SK-N-SH (cell line): ENCODE data around the gene C10orf90. TPM values are rescaled to one million over a fixed set of nuclear protein-coding genes. Genes with fewer than 3 reads are reported as not detected.

ENCODE experiments used
- CTCF ChIA-PET: fragments of 300-600, 350-600 bp; formaldehyde crosslinking; extraction: SDS; loops from one replicate; lab custom pipeline; 2021; lab: Yijun Ruan, JAX
- POLR2A ChIA-PET: fragments of 350-600 bp; sonication (Branson Sonifier 250); formaldehyde crosslinking; extraction: SDS; loops from one replicate; lab custom pipeline; 2020; ENCODE audit warnings: antibody characterized with exemption, inconsistent platforms; lab: Yijun Ruan, JAX
- DNase-seq: peaks from one replicate; pipeline ENCODE4 v3.0.0; 2012
- H2AFZ ChIP-seq: fragments of 200-600 bp; sonication (generic); 2 replicates; pipeline ENCODE4 v1.8.1; 2016; ENCODE audit warnings: antibody characterized with exemption, mild to moderate bottlenecking, low read depth
- H3F3A ChIP-seq: fragments of 200-600 bp; sonication (generic); replicated peaks from 2 replicates; pipeline ENCODE3; 2016; ENCODE audit warnings: antibody characterized with exemption, mild to moderate bottlenecking; ENCODE audit not compliant: insufficient read depth
- H3K27ac ChIP-seq, 2 experiments: fragments of 200-500 bp in 1 of 2; fragments of 200-600 bp in 1 of 2; sonication (Bioruptor generic) in 1 of 2; sonication (generic), shearing (Covaris generic) in 1 of 2; 2 replicates each; pipeline versions ENCODE4 v1.5.1 to v1.6.1; 2014 to 2016; ENCODE audit warnings: low read depth in 2 of 2, inconsistent platforms in 1 of 2, low read length in 1 of 2, mild to moderate bottlenecking in 1 of 2, mixed read lengths in 1 of 2
- H3K27me3 ChIP-seq: fragments of 200-600 bp; sonication (generic), shearing (Covaris generic); 2 replicates; pipeline ENCODE4 v1.6.1; 2016; ENCODE audit warnings: mixed run types; ENCODE audit not compliant: insufficient read depth
- H3K36me3 ChIP-seq, 2 experiments: fragments of 200-500 bp in 1 of 2; fragments of 200-600 bp in 1 of 2; sonication (Bioruptor generic) in 1 of 2; sonication (generic) in 1 of 2; replicated peaks in 1 of 2; 2 replicates each; pipeline versions ENCODE3 to v1.5.1; 2014 to 2016; ENCODE audit warnings: low read length in 1 of 2, mild to moderate bottlenecking in 1 of 2; ENCODE audit not compliant: insufficient read depth in 2 of 2, control insufficient read depth in 1 of 2
- H3K4me1 ChIP-seq, 2 experiments: fragments of 200-500 bp in 1 of 2; fragments of 200-600 bp in 1 of 2; sonication (Bioruptor generic) in 1 of 2; sonication (generic), shearing (Covaris generic) in 1 of 2; 2 replicates each; pipeline versions ENCODE4 v1.5.1 to v1.6.1; 2014 to 2016; ENCODE audit warnings: low read depth in 1 of 2, low read length in 1 of 2, mixed run types in 1 of 2; ENCODE audit not compliant: insufficient read depth in 2 of 2, control insufficient read depth in 1 of 2
- H3K4me2 ChIP-seq: fragments of 200-600 bp; sonication (generic), shearing (Covaris generic); 2 replicates; pipeline ENCODE4 v1.6.1; 2017; ENCODE audit warnings: mixed run types
- H3K4me3 ChIP-seq, 2 experiments: fragments of 200-500 bp in 1 of 2; fragments of 200-600 bp in 1 of 2; sonication (Bioruptor generic) in 1 of 2; sonication (generic), shearing (Covaris generic) in 1 of 2; 2 replicates each; pipeline versions ENCODE4 v1.5.1 to v1.8.1; 2014 to 2016; ENCODE audit warnings: low read depth in 2 of 2, inconsistent platforms in 1 of 2, low read length in 1 of 2, mild to moderate bottlenecking in 1 of 2, mixed read lengths in 1 of 2, moderate library complexity in 1 of 2
- H3K79me2 ChIP-seq: fragments of 200-600 bp; sonication (generic); 2 replicates; pipeline ENCODE4 v1.8.1; 2017; ENCODE audit warnings: mild to moderate bottlenecking; ENCODE audit not compliant: insufficient read depth
- H3K9ac ChIP-seq: fragments of 200-600 bp; sonication (generic); 2 replicates; pipeline ENCODE4 v1.6.1; 2017; ENCODE audit warnings: mixed run types
- H3K9me2 ChIP-seq: fragments of 200-600 bp; sonication (generic); 2 replicates; pipeline ENCODE4 v1.6.1; 2017; ENCODE audit warnings: mixed run types
- H3K9me3 ChIP-seq: fragments of 200-600 bp; sonication (generic); 2 replicates; pipeline ENCODE4 v1.6.1; 2017; ENCODE audit warnings: mixed run types, mild to moderate bottlenecking, moderate library complexity
- H4K20me1 ChIP-seq: fragments of 200-600 bp; sonication (generic); 2 replicates; pipeline ENCODE4 v1.6.1; 2017; ENCODE audit warnings: mild to moderate bottlenecking, mixed run types; ENCODE audit not compliant: insufficient read depth
- CHD2 ChIP-seq: fragments of 150-350 bp; IDR thresholded peaks from 2 replicates; pipeline ENCODE4 v1.6.1; 2018; ENCODE audit warnings: low read length; ENCODE audit not compliant: partially characterized antibody
- ELF1 ChIP-seq: IDR thresholded peaks from 2 replicates; pipeline ENCODE4 v1.4.0; 2012
- EP300 ChIP-seq, 2 experiments: IDR thresholded peaks; 2 replicates each; pipeline versions ENCODE4 v1.4.0 to v1.6.1; 2012; ENCODE audit warnings: borderline replicate concordance in 1 of 2, low read depth in 1 of 2, low read length in 1 of 2
- FOXJ3 ChIP-seq: sonication (generic); formaldehyde crosslinking; IDR thresholded peaks from 2 replicates; pipeline ENCODE4 v1.5.1; 2020; ENCODE audit warnings: mild to moderate bottlenecking, missing genetic modification reagents
- FOXM1 ChIP-seq: IDR thresholded peaks from 2 replicates; pipeline ENCODE4 v1.4.0; 2012; ENCODE audit warnings: low read depth, mild to moderate bottlenecking
- GABPA ChIP-seq: IDR thresholded peaks from 2 replicates; pipeline ENCODE4 v1.4.0; 2012; ENCODE audit warnings: low read depth, mild to moderate bottlenecking
- GATA2 ChIP-seq: sonication (generic); formaldehyde crosslinking; IDR thresholded peaks from 2 replicates; pipeline ENCODE4 v1.5.0; 2020; ENCODE audit warnings: mild to moderate bottlenecking, missing genetic modification reagents
- MEF2A ChIP-seq: IDR thresholded peaks from 2 replicates; pipeline ENCODE4 v1.4.0; 2012; ENCODE audit warnings: low read depth, borderline replicate concordance
- RAD21 ChIP-seq: IDR thresholded peaks from 2 replicates; pipeline ENCODE4 v1.6.1; 2012; ENCODE audit warnings: mild to moderate bottlenecking, low read length
- RFX5 ChIP-seq: IDR thresholded peaks from 2 replicates; pipeline ENCODE4 v1.6.1; 2012; ENCODE audit warnings: mild to moderate bottlenecking, improper control_type of control experiment, low read length
- TCF12 ChIP-seq: IDR thresholded peaks from 2 replicates; pipeline ENCODE4 v1.4.0; 2012
- TEAD4 ChIP-seq: IDR thresholded peaks from 2 replicates; pipeline ENCODE4 v1.4.0; 2012; ENCODE audit warnings: mild to moderate bottlenecking, borderline replicate concordance; ENCODE audit not compliant: insufficient read depth
- YY1 ChIP-seq: IDR thresholded peaks from 2 replicates; pipeline ENCODE4 v1.4.0; 2012; ENCODE audit warnings: low read depth, mild to moderate bottlenecking
- WGBS: methylation state at CpG from one replicate; pipeline ENCODE4 v1.1.6; 2017; ENCODE audit warnings: low lambda C conversion rate; 5-methylcytosine and 5-hydroxymethylcytosine counted together
- polyA plus RNA-seq, 3 experiments: library from polyadenylated mRNA; depleted of rRNA; stranded (reverse); fragments of >200 nt; gene quantifications; 2 replicates each; pipeline ENCODE4 v1.2.3, GENCODE V29; 2012
- TF ChIP-seq, protein P1 (sequence below): IDR thresholded peaks from 2 replicates; pipeline ENCODE4; 2012
- TF ChIP-seq, protein P2 (sequence below): IDR thresholded peaks from 2 replicates; pipeline ENCODE4 v1.6.1; 2012; ENCODE audit warnings: mild to moderate bottlenecking, low read depth, low read length, moderate library complexity
- TF ChIP-seq, protein P3 (sequence below): fragments of 150-350 bp; IDR thresholded peaks from 2 replicates; pipeline ENCODE4 v1.6.1; 2017; ENCODE audit warnings: antibody characterized with exemption, low read length, low read depth, borderline replicate concordance
- TF ChIP-seq, protein P4 (sequence below): fragments of 150-350 bp; IDR thresholded peaks from 2 replicates; pipeline ENCODE4 v1.6.1; 2016; ENCODE audit warnings: mild to moderate bottlenecking, low read depth, low read length

Gene C10orf90
- polyA plus RNA-seq, 1 of the 3 experiments (the other 2 are of a cell fraction) = 0.21 TPM

DNA sequence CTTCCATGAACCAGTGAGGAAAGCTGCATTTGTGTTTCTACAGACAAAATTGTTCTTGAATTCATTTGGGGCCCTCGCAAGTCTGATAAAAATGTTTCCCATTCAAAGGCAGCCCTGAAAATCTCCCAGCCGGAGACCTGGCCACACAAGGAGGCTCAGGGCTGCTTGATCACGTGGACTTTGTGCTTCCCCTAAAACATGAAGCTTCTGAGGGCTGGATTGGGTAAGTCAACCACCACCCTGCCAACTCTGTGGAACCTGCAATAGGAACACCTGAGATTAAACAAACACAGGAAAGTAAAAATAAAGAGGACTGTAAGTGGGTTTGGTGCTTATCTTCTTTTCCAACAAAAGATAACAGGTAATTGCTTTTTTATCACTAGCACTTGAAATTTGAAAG is 133.8 kb downstream of the C10orf90 start:
- 30% methylated on average over 3 of the region's 3 CpGs for WGBS
- POLR2A ChIA-PET = no interaction called here
- H3K79me2 ChIP-seq = no peaks in the 10 kb centered on the region
- no peaks in the 10 kb centered on the region; a peak in 1 of 4 replicates for H3K4me1 ChIP-seq
- no peaks in the 10 kb centered on the region for H3K9me2 ChIP-seq
- no peaks in the 10 kb centered on the region for H3K9me3 ChIP-seq
- TF ChIP-seq MEF2A (no peak), RFX5 (no peak), CHD2 (no peak), YY1 (no peak), EP300 (IDR thresholded peaks at IDR 0.05; ENCODE audit: borderline replicate concordance in 1 of 2, low read depth in 1 of 2, low read length in 1 of 2) (no peak), FOXJ3 (no peak), GATA2 (no peak), ELF1 (no peak), GABPA (no peak), TEAD4 (no peak), FOXM1 (no peak), RAD21 (no peak), TCF12 (no peak)
- TF ChIP-seq, protein P1, sequence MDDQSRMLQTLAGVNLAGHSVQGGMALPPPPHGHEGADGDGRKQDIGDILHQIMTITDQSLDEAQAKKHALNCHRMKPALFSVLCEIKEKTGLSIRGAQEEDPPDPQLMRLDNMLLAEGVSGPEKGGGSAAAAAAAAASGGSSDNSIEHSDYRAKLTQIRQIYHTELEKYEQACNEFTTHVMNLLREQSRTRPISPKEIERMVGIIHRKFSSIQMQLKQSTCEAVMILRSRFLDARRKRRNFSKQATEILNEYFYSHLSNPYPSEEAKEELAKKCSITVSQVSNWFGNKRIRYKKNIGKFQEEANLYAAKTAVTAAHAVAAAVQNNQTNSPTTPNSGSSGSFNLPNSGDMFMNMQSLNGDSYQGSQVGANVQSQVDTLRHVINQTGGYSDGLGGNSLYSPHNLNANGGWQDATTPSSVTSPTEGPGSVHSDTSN = no peak
- TF ChIP-seq, protein P2, sequence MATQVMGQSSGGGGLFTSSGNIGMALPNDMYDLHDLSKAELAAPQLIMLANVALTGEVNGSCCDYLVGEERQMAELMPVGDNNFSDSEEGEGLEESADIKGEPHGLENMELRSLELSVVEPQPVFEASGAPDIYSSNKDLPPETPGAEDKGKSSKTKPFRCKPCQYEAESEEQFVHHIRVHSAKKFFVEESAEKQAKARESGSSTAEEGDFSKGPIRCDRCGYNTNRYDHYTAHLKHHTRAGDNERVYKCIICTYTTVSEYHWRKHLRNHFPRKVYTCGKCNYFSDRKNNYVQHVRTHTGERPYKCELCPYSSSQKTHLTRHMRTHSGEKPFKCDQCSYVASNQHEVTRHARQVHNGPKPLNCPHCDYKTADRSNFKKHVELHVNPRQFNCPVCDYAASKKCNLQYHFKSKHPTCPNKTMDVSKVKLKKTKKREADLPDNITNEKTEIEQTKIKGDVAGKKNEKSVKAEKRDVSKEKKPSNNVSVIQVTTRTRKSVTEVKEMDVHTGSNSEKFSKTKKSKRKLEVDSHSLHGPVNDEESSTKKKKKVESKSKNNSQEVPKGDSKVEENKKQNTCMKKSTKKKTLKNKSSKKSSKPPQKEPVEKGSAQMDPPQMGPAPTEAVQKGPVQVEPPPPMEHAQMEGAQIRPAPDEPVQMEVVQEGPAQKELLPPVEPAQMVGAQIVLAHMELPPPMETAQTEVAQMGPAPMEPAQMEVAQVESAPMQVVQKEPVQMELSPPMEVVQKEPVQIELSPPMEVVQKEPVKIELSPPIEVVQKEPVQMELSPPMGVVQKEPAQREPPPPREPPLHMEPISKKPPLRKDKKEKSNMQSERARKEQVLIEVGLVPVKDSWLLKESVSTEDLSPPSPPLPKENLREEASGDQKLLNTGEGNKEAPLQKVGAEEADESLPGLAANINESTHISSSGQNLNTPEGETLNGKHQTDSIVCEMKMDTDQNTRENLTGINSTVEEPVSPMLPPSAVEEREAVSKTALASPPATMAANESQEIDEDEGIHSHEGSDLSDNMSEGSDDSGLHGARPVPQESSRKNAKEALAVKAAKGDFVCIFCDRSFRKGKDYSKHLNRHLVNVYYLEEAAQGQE = no peak
- TF ChIP-seq, protein P3, sequence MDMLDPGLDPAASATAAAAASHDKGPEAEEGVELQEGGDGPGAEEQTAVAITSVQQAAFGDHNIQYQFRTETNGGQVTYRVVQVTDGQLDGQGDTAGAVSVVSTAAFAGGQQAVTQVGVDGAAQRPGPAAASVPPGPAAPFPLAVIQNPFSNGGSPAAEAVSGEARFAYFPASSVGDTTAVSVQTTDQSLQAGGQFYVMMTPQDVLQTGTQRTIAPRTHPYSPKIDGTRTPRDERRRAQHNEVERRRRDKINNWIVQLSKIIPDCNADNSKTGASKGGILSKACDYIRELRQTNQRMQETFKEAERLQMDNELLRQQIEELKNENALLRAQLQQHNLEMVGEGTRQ = no peak
- TF ChIP-seq, protein P4, sequence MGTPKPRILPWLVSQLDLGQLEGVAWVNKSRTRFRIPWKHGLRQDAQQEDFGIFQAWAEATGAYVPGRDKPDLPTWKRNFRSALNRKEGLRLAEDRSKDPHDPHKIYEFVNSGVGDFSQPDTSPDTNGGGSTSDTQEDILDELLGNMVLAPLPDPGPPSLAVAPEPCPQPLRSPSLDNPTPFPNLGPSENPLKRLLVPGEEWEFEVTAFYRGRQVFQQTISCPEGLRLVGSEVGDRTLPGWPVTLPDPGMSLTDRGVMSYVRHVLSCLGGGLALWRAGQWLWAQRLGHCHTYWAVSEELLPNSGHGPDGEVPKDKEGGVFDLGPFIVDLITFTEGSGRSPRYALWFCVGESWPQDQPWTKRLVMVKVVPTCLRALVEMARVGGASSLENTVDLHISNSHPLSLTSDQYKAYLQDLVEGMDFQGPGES = no peak
- TF ChIP-seq, all 33 proteins: peak for 0
- H3K27ac ChIP-seq = no peak overlapping the region
- H3K9ac ChIP-seq = no peak overlapping the region
- no peak overlapping the region for H3K4me2 ChIP-seq
- CTCF ChIA-PET = interaction anchor here (1.7 kb wide), 1 partner anchor 602 kb away, joined by 4 read pairs; no protein-coding TSS in a partner anchor
- H3K4me3 ChIP-seq = no peak overlapping the region
- no peak for DNase-seq
- no peaks in the 10 kb centered on the region for H4K20me1 ChIP-seq
- no peak overlapping the region for H2AFZ ChIP-seq
- H3K27me3 ChIP-seq = no peaks in the 10 kb centered on the region
- no peaks in the 10 kb centered on the region for H3K36me3 ChIP-seq
- H3F3A ChIP-seq = no peaks in the 10 kb centered on the region
